ENCODE measurements around the gene MCEMP1. TPM values are rescaled to one million over a fixed set of nuclear protein-coding genes. Genes with fewer than 3 reads are reported as not detected.

Gene MCEMP1
- total and polyA plus RNA-seq, 12 donors, result 0.26 to 1.9 (median 0.53) TPM; not detected in 2

- Histone ChIP-seq H3K36me3 (replicated peaks in 1 of 2) (peaks cover 0 to 21% of the 10 kb centered on the region in 2 donors), H3K27me3 (no peaks in the 10 kb centered on the region), H3K27ac (no peak overlapping the region), H3K4me3 (no peak overlapping the region), H3K4me1 (replicated peaks in 1 of 2) (peaks cover 3 to 13% of the 10 kb centered on the region in 2 donors), H3K9me3 (replicated peaks in 1 of 3) (no peaks in the 10 kb centered on the region)
- WGBS, 4 donors, result 36 to 43% (median 42%) methylated on average over 17 to 19 of the region's 19 CpGs
- no peak for DNase-seq
- intact Hi-C loops (cut with DNase I), result loop anchor here (10.0 kb wide), 2 partner anchors 109 to 331 kb away; no protein-coding TSS in a partner anchor
- TF ChIP-seq CTCF (IDR thresholded peaks at IDR 0.05) (no peak), POLR2A (IDR thresholded peaks at IDR 0.05) (no peak)
Measured at GRCh38 chr19:7685546-7686445, 8.9 kb downstream of the MCEMP1 start.

- Histone ChIP-seq H3K4me3 (no peak overlapping the region), H3K36me3 (replicated peaks in 1 of 2) (peaks cover 0 to 21% of the 10 kb centered on the region in 2 donors), H3K27me3 (no peaks in the 10 kb centered on the region), H3K4me1 (replicated peaks in 1 of 2) (peaks cover 0 to 4% of the 10 kb centered on the region in 2 donors), H3K27ac (no peak overlapping the region), H3K9me3 (replicated peaks in 1 of 3) (no peaks in the 10 kb centered on the region)
- 57 to 78% (median 72%) methylated on average over 5 to 12 of the region's 12 CpGs for WGBS, 4 donors
- TF ChIP-seq POLR2A (IDR thresholded peaks at IDR 0.05), result no peak
- no peak for TF ChIP-seq CTCF (IDR thresholded peaks at IDR 0.05)
- intact Hi-C loops (cut with DNase I), result loop anchor here (10.0 kb wide), 2 partner anchors 108 to 332 kb away; no protein-coding TSS in a partner anchor
- DNase-seq, result no peak
Measured at GRCh38 chr19:7687177-7687576, 10.3 kb downstream of the MCEMP1 start.

- TF ChIP-seq CTCF (IDR thresholded peaks at IDR 0.05) (no peak), POLR2A (IDR thresholded peaks at IDR 0.05) (no peak)
- WGBS, 4 donors, result 13 to 64% (median 22%) methylated on average over 3 to 23 of the region's 23 CpGs
- intact Hi-C loops (cut with DNase I), result loop anchor here (10.0 kb wide), 2 partner anchors 106 to 334 kb away; no protein-coding TSS in a partner anchor
Measured at GRCh38 chr19:7689165-7689564, 12.3 kb downstream of the MCEMP1 start.

GRCh38 chr19:7690779-7691258 is 13.9 kb downstream of the MCEMP1 start:
- intact Hi-C loops (cut with DNase I), result no loop called here
- H3K27ac ChIP-seq, result no peak overlapping the region
- TF ChIP-seq POLR2A (IDR thresholded peaks at IDR 0.05), result no peak
- no peaks in the 10 kb centered on the region for H3K4me1 ChIP-seq (replicated peaks in 1 of 2)
- H3K36me3 ChIP-seq (replicated peaks in 1 of 2), result no peaks in the 10 kb centered on the region
- H3K4me3 ChIP-seq, result no peak overlapping the region
- WGBS, 4 donors, result 80 to 85% (median 83%) methylated on average over 7 to 8 of the region's 8 CpGs
- no peak for DNase-seq
- H3K27me3 ChIP-seq, result no peaks in the 10 kb centered on the region
- no peaks in the 10 kb centered on the region for H3K9me3 ChIP-seq (replicated peaks in 1 of 3)

More at GRCh38 chr19:7689165-7689564, 12.3 kb downstream of the MCEMP1 start:
- Histone ChIP-seq H3K27ac (no peak overlapping the region), H3K36me3 (replicated peaks in 1 of 2) (peaks cover 0 to 2% of the 10 kb centered on the region in 2 donors), H3K4me3 (no peak overlapping the region), H3K27me3 (no peaks in the 10 kb centered on the region), H3K9me3 (replicated peaks in 1 of 3) (no peaks in the 10 kb centered on the region), H3K4me1 (replicated peaks in 1 of 2) (no peaks in the 10 kb centered on the region)
- no peak for DNase-seq

Measured in adrenal gland (tissue), 12 donors.